Measurements from ENCODE around the gene GRM1.

Gene GRM1

GRCh38 chr6:146358431-146359046 lies 329.7 kb downstream of the GRM1 start:
- H3K9me3 ChIP-seq (ENCODE audit: insufficient read depth, low read depth, low read length) = no peaks in the 10 kb centered on the region
- no peak overlapping the region for H4K12ac ChIP-seq (ENCODE audit: low read depth, low read length)
- H2AK5ac ChIP-seq (ENCODE audit: low read length) = no peak overlapping the region
- H3K14ac ChIP-seq (ENCODE audit: low read length) = peak overlapping the region; percentile 36
- no peak overlapping the region for H3K23ac ChIP-seq (ENCODE audit: low read length)
- peaks cover 8 to 9% of the 10 kb centered on the region in 2 experiments for H3K4me1 ChIP-seq (ENCODE audit: control insufficient read depth in 1 of 2, insufficient read depth in 2 of 2, low read length in 2 of 2)
- H3K4me3 ChIP-seq (ENCODE audit: low read depth, low read length) = no peak overlapping the region
- no peak overlapping the region for H2BK12ac ChIP-seq (ENCODE audit: low read length)
- DNase-seq = peak in 1 of 2 donors; percentile 5
- no CpG with 5 or more reads among the region's 3 CpGs for WGBS (ENCODE audit: extremely low coverage, insufficient coverage, insufficient read length)
- no peaks in the 10 kb centered on the region for H3K27me3 ChIP-seq (ENCODE audit: insufficient read depth, low read length)
- H3K27ac ChIP-seq (ENCODE audit: low read depth, low read length) = peak overlapping the region; percentile 92
- peak overlapping the region; percentile 29 for H2BK5ac ChIP-seq (ENCODE audit: low read depth, low read length, poor library complexity)
- peak overlapping the region; percentile 94 for H4K91ac ChIP-seq (ENCODE audit: low read depth, low read length)
- H3K4me2 ChIP-seq (ENCODE audit: low read length) = no peak overlapping the region
- H3K4ac ChIP-seq (ENCODE audit: low read depth, low read length) = no peak overlapping the region
- no peak overlapping the region for H3K18ac ChIP-seq (ENCODE audit: low read length)
- H3K79me2 ChIP-seq (ENCODE audit: control insufficient read depth, insufficient read depth, low read length, poor library complexity) = peaks cover 2% of the 10 kb centered on the region
- H3K79me1 ChIP-seq (ENCODE audit: low read length) = peaks cover 18% of the 10 kb centered on the region
- no peak overlapping the region for H3K9ac ChIP-seq (ENCODE audit: low read length)
- no peak overlapping the region for H4K8ac ChIP-seq (ENCODE audit: low read depth, low read length)
- H2BK120ac ChIP-seq (ENCODE audit: insufficient read depth, low read length, poor library complexity) = peak overlapping the region; percentile 50
- H2AFZ ChIP-seq (ENCODE audit: insufficient read depth, low read length, poor library complexity) = no peak overlapping the region
- H3K36me3 ChIP-seq (ENCODE audit: control insufficient read depth in 1 of 2, insufficient read depth in 2 of 2, low read length in 2 of 2) = no peaks in the 10 kb centered on the region

DNA sequence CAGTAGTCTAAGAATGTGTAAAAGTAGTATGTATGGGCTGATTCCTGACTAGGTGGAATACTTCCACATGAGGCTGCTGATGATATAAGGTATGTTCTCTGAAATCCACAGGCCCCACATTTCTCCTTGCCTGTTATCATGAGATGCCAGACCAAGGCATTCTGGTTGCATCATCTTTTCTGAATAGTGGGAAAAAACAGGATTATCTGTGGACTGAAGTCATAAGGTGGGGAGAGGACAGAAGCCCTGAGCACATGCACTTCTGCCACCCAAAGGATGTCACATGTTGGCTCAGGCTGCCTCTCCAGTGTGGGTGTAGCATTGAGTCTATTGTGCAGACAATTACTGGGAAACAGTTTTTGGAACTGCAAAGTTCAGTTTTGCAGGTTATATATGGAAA lies 330.3 kb downstream of the GRM1 start:
- Histone ChIP-seq H2AFZ (ENCODE audit: insufficient read depth, low read length, poor library complexity) (no peak overlapping the region), H4K12ac (ENCODE audit: low read depth, low read length) (no peak overlapping the region), H3K18ac (ENCODE audit: low read length) (peak overlapping the region; percentile 54), H2BK12ac (ENCODE audit: low read length) (peak overlapping the region; percentile 70), H3K4me1 (ENCODE audit: control insufficient read depth in 1 of 2, insufficient read depth in 2 of 2, low read length in 2 of 2) (peaks cover 8 to 9% of the 10 kb centered on the region in 2 experiments), H3K79me2 (ENCODE audit: control insufficient read depth, insufficient read depth, low read length, poor library complexity) (peaks cover 2% of the 10 kb centered on the region), H3K36me3 (ENCODE audit: control insufficient read depth in 1 of 2, insufficient read depth in 2 of 2, low read length in 2 of 2) (no peaks in the 10 kb centered on the region), H3K27me3 (ENCODE audit: insufficient read depth, low read length) (no peaks in the 10 kb centered on the region), H2AK5ac (ENCODE audit: low read length) (peak overlapping the region; percentile 32), H3K4ac (ENCODE audit: low read depth, low read length) (peak overlapping the region; percentile 37), H2BK5ac (ENCODE audit: low read depth, low read length, poor library complexity) (peak overlapping the region; percentile 29), H3K4me3 (ENCODE audit: low read depth, low read length) (no peak overlapping the region), H4K91ac (ENCODE audit: low read depth, low read length) (peak overlapping the region; percentile 94), H3K23ac (ENCODE audit: low read length) (no peak overlapping the region), H3K9me3 (ENCODE audit: insufficient read depth, low read depth, low read length) (no peaks in the 10 kb centered on the region), H3K79me1 (ENCODE audit: low read length) (peaks cover 18% of the 10 kb centered on the region), H3K27ac (ENCODE audit: low read depth, low read length) (peak overlapping the region; percentile 83), H3K14ac (ENCODE audit: low read length) (peak overlapping the region; percentile 63), H3K9ac (ENCODE audit: low read length) (no peak overlapping the region), H4K8ac (ENCODE audit: low read depth, low read length) (peak overlapping the region; percentile 64), H3K4me2 (ENCODE audit: low read length) (no peak overlapping the region), H2BK120ac (ENCODE audit: insufficient read depth, low read length, poor library complexity) (peak overlapping the region; percentile 50)
- no peak for DNase-seq

DNA sequence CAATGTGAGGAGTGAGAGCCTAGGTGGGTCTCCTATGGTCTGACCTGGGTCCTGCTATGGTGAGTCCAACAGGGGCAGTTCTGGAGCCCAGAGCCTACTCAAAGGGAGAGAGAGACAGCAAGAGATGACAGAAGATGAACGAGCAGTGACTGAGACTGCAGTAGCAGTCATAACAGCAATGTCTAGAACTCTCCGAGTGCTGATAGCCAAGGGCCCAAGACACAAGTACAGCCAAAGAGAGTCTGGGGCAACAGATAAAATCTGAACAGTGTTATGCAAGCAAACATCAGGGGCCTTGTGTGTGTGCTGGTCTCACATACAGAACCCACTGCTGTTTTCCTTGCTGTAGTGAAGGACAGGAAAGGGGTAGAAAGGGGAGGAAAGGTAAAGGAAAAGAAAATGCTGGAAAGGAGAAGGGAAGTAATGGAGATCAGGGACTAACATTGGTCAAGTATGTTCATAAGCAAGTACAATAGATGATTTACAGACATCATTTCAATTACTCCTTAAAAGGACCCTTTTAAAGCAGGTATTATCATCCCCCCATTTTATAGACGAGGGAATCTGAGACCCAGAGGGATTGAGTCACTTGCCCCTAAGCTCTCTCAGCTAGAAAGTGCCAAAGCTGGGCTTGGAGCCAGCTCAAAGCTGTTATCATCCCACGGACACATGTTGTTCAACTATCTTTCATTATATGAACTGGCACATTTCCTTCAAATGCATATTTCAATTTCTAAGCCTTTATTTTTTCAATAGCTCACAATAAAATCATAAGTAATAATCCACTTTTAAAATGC lies 332.5 kb downstream of the GRM1 start:
- no peak overlapping the region for H3K4me3 ChIP-seq (ENCODE audit: low read depth, low read length)
- H3K23ac ChIP-seq (ENCODE audit: low read length) = no peak overlapping the region
- H3K9me3 ChIP-seq (ENCODE audit: insufficient read depth, low read depth, low read length) = no peaks in the 10 kb centered on the region
- H3K18ac ChIP-seq (ENCODE audit: low read length) = peak overlapping the region; percentile 68
- no peaks in the 10 kb centered on the region for H3K36me3 ChIP-seq (ENCODE audit: control insufficient read depth in 1 of 2, insufficient read depth in 2 of 2, low read length in 2 of 2)
- H2AK5ac ChIP-seq (ENCODE audit: low read length) = no peak overlapping the region
- H3K79me1 ChIP-seq (ENCODE audit: low read length) = peaks cover 18% of the 10 kb centered on the region
- H2BK5ac ChIP-seq (ENCODE audit: low read depth, low read length, poor library complexity) = peak overlapping the region; percentile 55
- no peak overlapping the region for H3K4me2 ChIP-seq (ENCODE audit: low read length)
- no peak for DNase-seq
- peak overlapping the region; percentile 69 for H4K91ac ChIP-seq (ENCODE audit: low read depth, low read length)
- H3K9ac ChIP-seq (ENCODE audit: low read length) = no peak overlapping the region
- peak overlapping the region; percentile 81 for H2BK12ac ChIP-seq (ENCODE audit: low read length)
- no peak overlapping the region for H3K27ac ChIP-seq (ENCODE audit: low read depth, low read length)
- peaks cover 8 to 9% of the 10 kb centered on the region in 2 experiments for H3K4me1 ChIP-seq (ENCODE audit: control insufficient read depth in 1 of 2, insufficient read depth in 2 of 2, low read length in 2 of 2)
- H2BK120ac ChIP-seq (ENCODE audit: insufficient read depth, low read length, poor library complexity) = peak overlapping the region; percentile 81
- H3K4ac ChIP-seq (ENCODE audit: low read depth, low read length) = no peak overlapping the region
- H3K79me2 ChIP-seq (ENCODE audit: control insufficient read depth, insufficient read depth, low read length, poor library complexity) = peaks cover 2% of the 10 kb centered on the region
- no peak overlapping the region for H2AFZ ChIP-seq (ENCODE audit: insufficient read depth, low read length, poor library complexity)
- H3K14ac ChIP-seq (ENCODE audit: low read length) = no peak overlapping the region
- WGBS (ENCODE audit: extremely low coverage, insufficient coverage, insufficient read length) = no CpG with 5 or more reads among the region's 4 CpGs
- H4K8ac ChIP-seq (ENCODE audit: low read depth, low read length) = peak overlapping the region; percentile 20
- H3K27me3 ChIP-seq (ENCODE audit: insufficient read depth, low read length) = no peaks in the 10 kb centered on the region
- H4K12ac ChIP-seq (ENCODE audit: low read depth, low read length) = no peak overlapping the region

GRCh38 chr6:146363838-146364607 lies 335.2 kb downstream of the GRM1 start:
- no peak overlapping the region for H4K91ac ChIP-seq (ENCODE audit: low read depth, low read length)
- no CpG with 5 or more reads among the region's 7 CpGs for whole genome bisulfite sequencing (ENCODE audit: extremely low coverage, insufficient coverage, insufficient read length)
- H3K9me3 ChIP-seq (ENCODE audit: insufficient read depth, low read depth, low read length) = no peaks in the 10 kb centered on the region
- H4K12ac ChIP-seq (ENCODE audit: low read depth, low read length) = no peak overlapping the region
- H3K9ac ChIP-seq (ENCODE audit: low read length) = no peak overlapping the region
- H3K4ac ChIP-seq (ENCODE audit: low read depth, low read length) = no peak overlapping the region
- H3K4me2 ChIP-seq (ENCODE audit: low read length) = no peak overlapping the region
- no peaks in the 10 kb centered on the region for H3K36me3 ChIP-seq (ENCODE audit: control insufficient read depth in 1 of 2, insufficient read depth in 2 of 2, low read length in 2 of 2)
- H3K14ac ChIP-seq (ENCODE audit: low read length) = no peak overlapping the region
- H3K23ac ChIP-seq (ENCODE audit: low read length) = no peak overlapping the region
- peaks cover 6 to 7% of the 10 kb centered on the region in 2 experiments for H3K4me1 ChIP-seq (ENCODE audit: control insufficient read depth in 1 of 2, insufficient read depth in 2 of 2, low read length in 2 of 2)
- no peak overlapping the region for H2AK5ac ChIP-seq (ENCODE audit: low read length)
- H3K4me3 ChIP-seq (ENCODE audit: low read depth, low read length) = no peak overlapping the region
- H3K27ac ChIP-seq (ENCODE audit: low read depth, low read length) = no peak overlapping the region
- no peak overlapping the region for H3K18ac ChIP-seq (ENCODE audit: low read length)
- no peak overlapping the region for H2BK5ac ChIP-seq (ENCODE audit: low read depth, low read length, poor library complexity)
- peak overlapping the region; percentile 72 for H2BK120ac ChIP-seq (ENCODE audit: insufficient read depth, low read length, poor library complexity)
- no peak for DNase-seq
- no peaks in the 10 kb centered on the region for H3K27me3 ChIP-seq (ENCODE audit: insufficient read depth, low read length)
- no peak overlapping the region for H2AFZ ChIP-seq (ENCODE audit: insufficient read depth, low read length, poor library complexity)
- peak overlapping the region; percentile 36 for H2BK12ac ChIP-seq (ENCODE audit: low read length)
- peaks cover 2% of the 10 kb centered on the region for H3K79me2 ChIP-seq (ENCODE audit: control insufficient read depth, insufficient read depth, low read length, poor library complexity)
- H4K8ac ChIP-seq (ENCODE audit: low read depth, low read length) = no peak overlapping the region
- peaks cover 13% of the 10 kb centered on the region for H3K79me1 ChIP-seq (ENCODE audit: low read length)
